Measurements from ENCODE around the gene SECISBP2. TPM values are rescaled to one million over a fixed set of nuclear protein-coding genes. Genes with fewer than 3 reads are reported as not detected.
A peak's percentile ranks its signal among the peaks of the same experiment; 100 is the strongest.

The SECISBP2 gene
- total RNA-seq, 4 donors from 2014 or later, result 66.6 to 152 (median 101) TPM

DNA sequence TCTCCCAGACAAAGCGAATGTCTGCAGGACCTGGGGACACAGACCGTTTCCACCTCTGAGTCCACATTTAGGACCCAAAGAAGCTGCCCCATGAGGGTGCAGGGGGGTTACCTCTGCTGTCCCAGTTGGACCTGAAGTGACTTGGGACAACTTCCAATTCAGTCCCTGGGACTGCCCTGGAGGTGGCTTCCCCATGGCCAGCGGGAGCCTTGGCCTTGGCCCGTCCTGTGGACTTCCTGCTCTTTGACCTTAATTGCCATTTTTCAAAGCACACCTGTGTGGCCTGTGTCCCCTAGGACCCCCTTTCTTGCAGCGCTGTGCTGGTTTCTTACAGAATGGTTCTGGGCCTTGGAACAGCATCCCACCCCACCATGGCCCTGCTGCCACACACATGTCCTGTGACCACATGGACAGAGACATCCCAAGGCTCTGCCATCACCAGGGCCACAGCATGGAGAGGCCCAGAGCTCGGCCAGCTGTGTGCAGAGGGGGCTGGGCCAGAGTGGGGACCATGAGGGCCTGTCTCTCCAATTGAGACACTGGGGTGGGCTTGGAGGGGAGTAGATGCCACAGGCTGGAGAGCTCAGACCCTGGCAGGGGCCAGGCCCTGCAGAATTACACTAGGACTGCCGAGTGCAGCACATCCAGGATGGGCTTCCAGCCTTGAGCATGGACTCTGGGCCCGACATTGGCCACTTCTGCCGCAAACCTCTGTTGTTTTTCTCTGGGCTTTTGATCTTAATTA, 45.8 kb downstream of the SECISBP2 start:
- peaks cover 0 to 36% (median 0%) of the 10 kb centered on the region in 3 donors for H3K36me3 ChIP-seq

DNA sequence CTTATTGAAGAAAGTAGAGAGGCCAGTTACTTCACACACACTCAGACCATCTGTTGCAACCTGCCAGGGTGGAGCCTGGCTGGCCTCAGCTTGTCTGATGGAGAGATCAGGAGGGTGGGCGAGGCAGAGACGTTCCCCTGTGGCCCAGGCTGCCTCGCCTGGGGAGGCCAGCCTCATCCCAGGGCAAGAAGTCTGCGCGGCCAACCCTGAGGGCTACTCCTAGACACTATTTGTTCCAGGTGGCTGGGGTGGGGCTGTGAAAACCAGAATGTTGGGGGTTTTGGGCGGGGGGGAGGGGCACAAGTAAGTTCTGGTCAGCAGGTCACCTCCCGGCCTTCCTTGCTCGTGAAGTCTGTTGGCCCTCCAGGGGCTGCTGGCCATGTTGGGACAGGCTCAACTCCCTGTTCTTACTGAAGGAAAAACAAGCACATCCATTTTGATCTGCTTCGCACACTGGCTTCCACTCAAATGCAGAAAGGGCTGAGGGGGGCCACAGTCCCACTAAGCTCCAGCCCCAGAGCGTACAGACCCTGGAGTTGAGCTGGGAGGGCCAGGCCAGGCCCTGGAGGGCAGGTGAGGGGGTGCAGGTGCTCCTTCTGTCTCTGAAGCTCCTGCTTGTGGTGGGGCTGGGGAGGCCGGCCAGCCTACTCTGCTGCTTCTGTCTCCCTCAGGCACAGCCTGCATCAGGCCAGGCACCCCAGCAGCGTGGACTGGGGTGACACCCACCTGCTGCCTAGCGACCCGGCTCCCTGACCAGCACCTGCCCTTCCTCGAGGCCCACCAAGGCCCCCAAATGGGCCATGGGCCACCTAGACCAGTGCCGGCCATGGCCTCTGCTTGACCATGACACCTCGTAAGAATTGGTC, 46.6 kb downstream of the SECISBP2 start:
- DNase-seq, result peak; percentile 12 to 42 (median 37)
- H3K27me3 ChIP-seq, result no peaks in the 10 kb centered on the region
- H3K4me1 ChIP-seq, result no peaks in the 10 kb centered on the region
- no peak overlapping the region for H3K27ac ChIP-seq
- H3K36me3 ChIP-seq, result peaks cover 0 to 29% (median 0%) of the 10 kb centered on the region in 3 donors
- no peak overlapping the region for H3K4me3 ChIP-seq
- TF ChIP-seq, protein P1, sequence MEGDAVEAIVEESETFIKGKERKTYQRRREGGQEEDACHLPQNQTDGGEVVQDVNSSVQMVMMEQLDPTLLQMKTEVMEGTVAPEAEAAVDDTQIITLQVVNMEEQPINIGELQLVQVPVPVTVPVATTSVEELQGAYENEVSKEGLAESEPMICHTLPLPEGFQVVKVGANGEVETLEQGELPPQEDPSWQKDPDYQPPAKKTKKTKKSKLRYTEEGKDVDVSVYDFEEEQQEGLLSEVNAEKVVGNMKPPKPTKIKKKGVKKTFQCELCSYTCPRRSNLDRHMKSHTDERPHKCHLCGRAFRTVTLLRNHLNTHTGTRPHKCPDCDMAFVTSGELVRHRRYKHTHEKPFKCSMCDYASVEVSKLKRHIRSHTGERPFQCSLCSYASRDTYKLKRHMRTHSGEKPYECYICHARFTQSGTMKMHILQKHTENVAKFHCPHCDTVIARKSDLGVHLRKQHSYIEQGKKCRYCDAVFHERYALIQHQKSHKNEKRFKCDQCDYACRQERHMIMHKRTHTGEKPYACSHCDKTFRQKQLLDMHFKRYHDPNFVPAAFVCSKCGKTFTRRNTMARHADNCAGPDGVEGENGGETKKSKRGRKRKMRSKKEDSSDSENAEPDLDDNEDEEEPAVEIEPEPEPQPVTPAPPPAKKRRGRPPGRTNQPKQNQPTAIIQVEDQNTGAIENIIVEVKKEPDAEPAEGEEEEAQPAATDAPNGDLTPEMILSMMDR (IDR thresholded peaks at IDR 0.05), result no peak
- no peak for TF ChIP-seq POLR2A (IDR thresholded peaks at IDR 0.05)
- H3K9me3 ChIP-seq, result no peaks in the 10 kb centered on the region

More for the DNA sequence above, 45.8 kb downstream of the SECISBP2 start:
- TF ChIP-seq POLR2A (IDR thresholded peaks at IDR 0.05), result no peak
- TF ChIP-seq, protein P1 (IDR thresholded peaks at IDR 0.05), result no peak
- Histone ChIP-seq H3K27ac (no peak overlapping the region), H3K4me1 (no peaks in the 10 kb centered on the region), H3K4me3 (no peak overlapping the region), H3K9me3 (no peaks in the 10 kb centered on the region), H3K27me3 (no peaks in the 10 kb centered on the region)
- peak in 2 of 3 donors; percentile 42 to 44 for DNase-seq

DNA sequence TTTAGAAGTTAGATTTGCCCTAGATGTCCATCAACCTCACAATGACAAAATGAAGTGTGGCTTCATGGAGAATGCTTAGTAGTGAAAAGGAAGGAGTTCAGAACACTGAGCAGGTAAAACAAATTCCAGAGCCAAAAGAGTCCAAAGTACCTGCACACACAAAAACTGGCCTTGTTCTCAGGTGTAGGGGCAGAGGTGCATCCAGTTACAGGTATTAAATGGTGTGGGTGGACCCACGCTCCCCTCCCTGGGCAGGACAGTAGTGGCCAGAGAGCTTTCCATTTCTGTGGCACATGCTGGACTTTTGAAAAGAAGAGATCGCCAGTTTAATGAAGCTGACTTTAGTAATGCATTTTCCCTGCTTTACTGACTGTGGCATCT, 47.2 kb downstream of the SECISBP2 start:
- Histone ChIP-seq H3K27me3 (no peaks in the 10 kb centered on the region), H3K27ac (no peak overlapping the region), H3K4me1 (no peaks in the 10 kb centered on the region), H3K4me3 (no peak overlapping the region), H3K9me3 (no peaks in the 10 kb centered on the region), H3K36me3 (peaks cover 0 to 23% (median 0%) of the 10 kb centered on the region in 3 donors)
- peak in 1 of 3 donors; percentile 25 for DNase-seq
- TF ChIP-seq, protein P1 (IDR thresholded peaks at IDR 0.05), result no peak
- TF ChIP-seq POLR2A (IDR thresholded peaks at IDR 0.05), result no peak

DNA sequence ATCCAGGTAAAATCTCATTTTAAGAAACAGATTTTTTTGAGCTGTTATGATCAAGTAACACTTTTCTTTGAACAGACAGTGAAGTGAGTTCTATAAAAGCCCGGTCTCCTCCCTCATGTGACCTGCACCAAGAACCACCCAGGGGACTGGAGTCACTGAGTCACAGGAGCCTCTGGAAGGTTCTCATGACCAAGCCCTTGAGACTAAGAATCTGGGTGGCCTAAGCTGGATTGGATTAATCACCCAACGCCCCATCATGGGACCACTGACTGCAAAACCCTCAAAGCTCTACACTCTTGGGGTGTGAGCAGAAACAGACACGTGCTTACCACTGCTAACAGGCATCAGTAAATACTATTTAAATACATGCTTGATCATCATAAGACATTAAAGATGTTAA, 48.4 kb downstream of the SECISBP2 start:
- TF ChIP-seq POLR2A (IDR thresholded peaks at IDR 0.05), result no peak
- TF ChIP-seq, protein P1 (IDR thresholded peaks at IDR 0.05), result no peak
- DNase-seq, result peak in 2 of 3 donors; percentile 2 to 14
- no peak overlapping the region for H3K4me3 ChIP-seq
- H3K4me1 ChIP-seq, result no peaks in the 10 kb centered on the region
- H3K36me3 ChIP-seq, result peaks cover 0 to 11% (median 0%) of the 10 kb centered on the region in 3 donors
- no peaks in the 10 kb centered on the region for H3K9me3 ChIP-seq
- no peaks in the 10 kb centered on the region for H3K27me3 ChIP-seq
- no peak overlapping the region for H3K27ac ChIP-seq

DNA sequence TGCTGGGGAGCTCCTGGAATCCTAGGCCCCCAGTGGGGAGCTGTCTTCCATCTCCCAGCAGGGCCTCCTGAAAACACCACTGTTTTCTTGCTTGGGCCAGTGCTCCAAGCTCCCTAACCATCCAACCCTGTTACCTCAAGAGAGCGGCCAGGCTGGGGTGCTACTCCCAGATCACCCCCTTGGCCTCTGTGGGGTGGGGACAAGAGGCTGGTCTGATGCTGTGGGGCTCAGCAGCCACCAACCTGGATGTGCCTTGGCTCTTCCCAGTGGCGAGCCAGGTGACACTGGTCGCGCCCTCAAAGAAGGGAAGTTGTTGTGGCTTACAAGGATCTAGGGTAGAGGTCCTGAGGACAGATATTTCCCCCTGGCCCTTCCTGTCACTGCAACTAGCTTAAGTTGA, 49.0 kb downstream of the SECISBP2 start:
- TF ChIP-seq, protein P1 (IDR thresholded peaks at IDR 0.05), result no peak
- TF ChIP-seq POLR2A (IDR thresholded peaks at IDR 0.05), result no peak
- DNase-seq, result peak in 1 of 3 donors; percentile 25
- no peak overlapping the region for H3K4me3 ChIP-seq

More for the DNA sequence above, 49.0 kb downstream of the SECISBP2 start:
- no peaks in the 10 kb centered on the region for H3K4me1 ChIP-seq
- no peaks in the 10 kb centered on the region for H3K9me3 ChIP-seq
- no peaks in the 10 kb centered on the region for H3K27me3 ChIP-seq
- H3K27ac ChIP-seq, result no peak overlapping the region
- H3K36me3 ChIP-seq, result peaks cover 0 to 5% (median 0%) of the 10 kb centered on the region in 3 donors

Measured in Peyer's patch (tissue), 4 donors.